ENCODE data around the gene CREB5.

The CREB5 gene

GRCh38 chr7:28855538-28856217 lies 443.4 kb downstream of the CREB5 start:
- no peak for DNase-seq (ENCODE audit: low read depth)

GRCh38 chr7:28856656-28857055 lies 444.3 kb downstream of the CREB5 start:
- no peak for DNase-seq (ENCODE audit: low read depth)

GRCh38 chr7:28858206-28858605 lies 445.9 kb downstream of the CREB5 start:
- DNase-seq (ENCODE audit: low read depth): no peak

GRCh38 chr7:28858895-28859294 lies 446.6 kb downstream of the CREB5 start:
- DNase-seq (ENCODE audit: low read depth): no peak

GRCh38 chr7:28861825-28862224 lies 449.5 kb downstream of the CREB5 start:
- no peak for DNase-seq (ENCODE audit: low read depth)

GRCh38 chr7:28862595-28863272 lies 450.4 kb downstream of the CREB5 start:
- DNase-seq (ENCODE audit: low read depth): no peak

- no peak for DNase-seq (ENCODE audit: low read depth)
These were observed 453.4 kb downstream of the CREB5 start for GRCh38 chr7:28865601-28866144.

GRCh38 chr7:28868712-28869111 lies 456.4 kb downstream of the CREB5 start:
- no peak for DNase-seq (ENCODE audit: low read depth)

- no peak for DNase-seq (ENCODE audit: low read depth)
These were observed 458.8 kb downstream of the CREB5 start for GRCh38 chr7:28871077-28871476.

- no peak for DNase-seq (ENCODE audit: low read depth)
These were observed 459.3 kb downstream of the CREB5 start for GRCh38 chr7:28871631-28872030.

- no peak for DNase-seq (ENCODE audit: low read depth)
These were observed 459.9 kb downstream of the CREB5 start for GRCh38 chr7:28872226-28872625.

GRCh38 chr7:28873365-28873764 lies 461.0 kb downstream of the CREB5 start:
- DNase-seq (ENCODE audit: low read depth): no peak

- DNase-seq (ENCODE audit: low read depth): no peak
These were observed 461.7 kb downstream of the CREB5 start for GRCh38 chr7:28874001-28874400.

Data from activated gamma-delta T cell treated with anti-CD3 and anti-CD28 coated beads, Interleukin-2, amount 50 U/mL, for 16 hours (primary cell).